ENCODE measurements around the gene CHPF2.

DNA sequence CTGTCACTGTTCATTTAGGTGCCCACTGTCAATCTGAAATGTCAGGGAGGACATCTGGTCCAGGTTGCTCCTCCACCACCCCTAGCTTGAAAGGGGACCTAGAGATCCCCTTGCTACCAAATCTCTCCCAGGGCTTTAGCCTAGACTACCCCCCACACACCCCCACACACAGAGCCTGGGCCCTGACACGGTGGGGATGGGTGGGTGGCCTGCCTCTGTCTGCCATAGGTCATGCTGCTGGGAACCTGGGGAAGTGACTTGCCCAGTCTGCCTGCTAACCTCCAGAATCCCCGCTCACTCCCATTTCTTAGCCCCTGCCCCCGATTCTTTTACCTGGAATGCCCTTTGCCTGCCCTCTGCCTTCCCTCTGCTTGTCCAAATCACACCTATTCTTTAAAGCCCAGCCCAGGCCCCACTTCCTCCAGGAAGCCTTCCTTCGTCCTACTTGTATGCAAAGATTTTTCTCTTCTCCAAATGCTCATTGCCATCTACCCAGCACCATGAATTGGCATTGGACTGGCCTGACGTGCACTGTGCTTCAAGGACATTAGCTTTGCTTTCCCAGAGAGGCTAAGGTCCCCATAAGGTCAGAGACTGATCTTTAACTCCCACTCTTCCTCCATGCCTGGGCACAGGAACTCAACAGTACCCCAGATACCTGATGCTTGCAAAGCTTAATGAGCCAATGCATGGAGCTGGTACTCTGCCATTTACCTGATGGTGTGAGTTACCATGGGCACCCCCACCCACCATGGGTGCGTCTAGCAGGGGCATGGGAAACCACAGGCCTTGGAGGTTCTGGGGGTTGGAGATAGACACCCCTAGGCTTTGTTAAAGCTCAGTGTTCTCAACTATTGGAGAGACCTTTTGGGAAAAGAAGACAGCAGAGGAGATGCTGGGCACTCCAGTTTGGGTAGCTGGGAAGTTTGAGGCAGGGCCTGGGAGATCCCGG is 18.2 kb downstream of the CHPF2 start:
- no peak for TF ChIP-seq YY1 (IDR thresholded peaks at IDR 0.05; ENCODE audit: insufficient read depth, insufficient read length)
- no peak for TF ChIP-seq ZNF274 (IDR thresholded peaks at IDR 0.05; ENCODE audit: low read depth, low read length)
